CD8-positive, alpha-beta memory T cell (primary cell): ENCODE measurements around the gene SCN3B. TPM values are rescaled to one million over a fixed set of nuclear protein-coding genes. Genes with fewer than 3 reads are reported as not detected.

Experiments
- CTCF ChIA-PET: fragments of 350-600 bp; sonication (Branson Sonifier 250); formaldehyde crosslinking; loops from one replicate; lab custom pipeline; 2021; ENCODE audit warnings: antibody characterized with exemption; lab: Charles Lee
- POLR2A ChIA-PET: fragments of 350-600 bp; sonication (Branson Sonifier 250); formaldehyde crosslinking; loops from one replicate; lab custom pipeline; 2021; ENCODE audit warnings: antibody characterized with exemption; lab: Charles Lee
- DNase-seq, 5 donors: peaks; one replicate each; pipeline versions ENCODE4 v3.0.0 to v3.0.0-alpha.2; 2020 to 2022; ENCODE audit warnings: mixed read lengths in 1 of 5
- H3K27ac ChIP-seq: one replicate; pipeline ENCODE4 v1.7.0; 2013; ENCODE audit warnings: low read depth, mild to moderate bottlenecking, low read length, moderate library complexity
- H3K27me3 ChIP-seq: 2 replicates; pipeline ENCODE4 v1.7.0; 2013; ENCODE audit warnings: low read length, mild to moderate bottlenecking; ENCODE audit not compliant: insufficient read depth, poor library complexity, severe bottlenecking
- H3K36me3 ChIP-seq: 2 replicates; pipeline ENCODE4 v1.7.0; 2013; ENCODE audit warnings: mild to moderate bottlenecking, low read length, moderate library complexity; ENCODE audit not compliant: insufficient read depth
- H3K4me1 ChIP-seq: 2 replicates; pipeline ENCODE4 v1.7.0; 2013; ENCODE audit warnings: mild to moderate bottlenecking, low read length, moderate library complexity; ENCODE audit not compliant: insufficient read depth
- H3K4me3 ChIP-seq: 2 replicates; pipeline ENCODE4 v1.7.0; 2013; ENCODE audit warnings: mild to moderate bottlenecking, low read length
- H3K9me3 ChIP-seq: 2 replicates; pipeline ENCODE4 v1.7.0; 2013; ENCODE audit warnings: mild to moderate bottlenecking, low read length
- H3K27ac Mint-ChIP-seq, 8 donors: one replicate each; pipeline ENCODE4 v1.8.0; 2020 to 2021; ENCODE audit warnings: mixed read lengths in 8 of 8, mild to moderate bottlenecking in 6 of 8, inconsistent platforms in 3 of 8, moderate library complexity in 3 of 8
- H3K27me3 Mint-ChIP-seq, 2 donors: one replicate each; pipeline ENCODE4 v1.8.0; 2020 to 2021; ENCODE audit warnings: mixed read lengths in 2 of 2, mild to moderate bottlenecking in 1 of 2, moderate library complexity in 1 of 2
- H3K36me3 Mint-ChIP-seq, 3 donors: one replicate each; pipeline ENCODE4 v1.8.0; 2020 to 2021; ENCODE audit warnings: mixed read lengths in 3 of 3, inconsistent platforms in 1 of 3, mild to moderate bottlenecking in 1 of 3
- H3K4me1 Mint-ChIP-seq, 3 donors: one replicate each; pipeline ENCODE4 v1.8.0; 2020 to 2021; ENCODE audit warnings: mixed read lengths in 3 of 3, inconsistent platforms in 1 of 3, mild to moderate bottlenecking in 1 of 3
- H3K4me3 Mint-ChIP-seq, 7 donors: one replicate each; pipeline ENCODE4 v1.8.0; 2020 to 2021; ENCODE audit warnings: mixed read lengths in 7 of 7, mild to moderate bottlenecking in 6 of 7, moderate library complexity in 4 of 7, inconsistent platforms in 2 of 7
- H3K9me3 Mint-ChIP-seq, 5 donors: one replicate each; pipeline ENCODE4 v1.8.0; 2020 to 2022; ENCODE audit warnings: mixed read lengths in 5 of 5, mild to moderate bottlenecking in 3 of 5, moderate library complexity in 2 of 5, inconsistent platforms in 1 of 5
- polyA plus RNA-seq: library from polyadenylated mRNA; unstranded; fragments of 300-500 nt; fragmentation: Illumina TruSeq; gene quantifications from one replicate; pipeline ENCODE4 v1.2.3, GENCODE V29; 2021
- total RNA-seq, 2 experiments: library from RNA; stranded (reverse); gene quantifications; one replicate each; pipeline ENCODE4 v1.2.3, GENCODE V29; 2021

SCN3B gene
- total and polyA plus RNA-seq, 3 experiments from 2014 or later = 0.22 TPM; not detected in 2

GRCh38 chr11:123692961-123693360 lies 38.5 kb upstream of the SCN3B start:
- H3K27me3 Mint-ChIP-seq = peaks cover 17 to 65% of the 10 kb centered on the region in 2 donors
- no peak overlapping the region for H3K27ac ChIP-seq
- no peak overlapping the region for H3K27ac Mint-ChIP-seq
- no peaks in the 10 kb centered on the region for H3K36me3 ChIP-seq
- H3K4me1 ChIP-seq = no peaks in the 10 kb centered on the region
- no peaks in the 10 kb centered on the region for H3K4me1 Mint-ChIP-seq
- H3K4me3 ChIP-seq = no peak overlapping the region
- H3K36me3 Mint-ChIP-seq = no peaks in the 10 kb centered on the region
- H3K9me3 Mint-ChIP-seq = peaks cover 0 to 1% (median 0%) of the 10 kb centered on the region in 5 donors
- no peak for DNase-seq
- ChIA-PET POLR2A (no interaction called here), CTCF (no interaction called here)
- H3K27me3 ChIP-seq = no peaks in the 10 kb centered on the region
- H3K9me3 ChIP-seq = no peaks in the 10 kb centered on the region
- H3K4me3 Mint-ChIP-seq = no peak overlapping the region

- H3K27ac Mint-ChIP-seq = no peak overlapping the region
- no peak overlapping the region for H3K4me3 ChIP-seq
- ChIA-PET CTCF (no interaction called here), POLR2A (no interaction called here)
- no peak for DNase-seq
- H3K4me1 ChIP-seq = no peaks in the 10 kb centered on the region
- H3K27me3 ChIP-seq = no peaks in the 10 kb centered on the region
- H3K27ac ChIP-seq = no peak overlapping the region
- no peak overlapping the region for H3K4me3 Mint-ChIP-seq
- peaks cover 19 to 60% of the 10 kb centered on the region in 2 donors for H3K27me3 Mint-ChIP-seq
- no peaks in the 10 kb centered on the region for H3K36me3 ChIP-seq
- H3K9me3 Mint-ChIP-seq = no peaks in the 10 kb centered on the region
- H3K9me3 ChIP-seq = no peaks in the 10 kb centered on the region
- no peaks in the 10 kb centered on the region for H3K4me1 Mint-ChIP-seq
- H3K36me3 Mint-ChIP-seq = no peaks in the 10 kb centered on the region
Observed at GRCh38 chr11:123690485-123690884, 36.1 kb upstream of the SCN3B start.

GRCh38 chr11:123684601-123685000 lies 30.2 kb upstream of the SCN3B start:
- POLR2A ChIA-PET = no interaction called here

DNA sequence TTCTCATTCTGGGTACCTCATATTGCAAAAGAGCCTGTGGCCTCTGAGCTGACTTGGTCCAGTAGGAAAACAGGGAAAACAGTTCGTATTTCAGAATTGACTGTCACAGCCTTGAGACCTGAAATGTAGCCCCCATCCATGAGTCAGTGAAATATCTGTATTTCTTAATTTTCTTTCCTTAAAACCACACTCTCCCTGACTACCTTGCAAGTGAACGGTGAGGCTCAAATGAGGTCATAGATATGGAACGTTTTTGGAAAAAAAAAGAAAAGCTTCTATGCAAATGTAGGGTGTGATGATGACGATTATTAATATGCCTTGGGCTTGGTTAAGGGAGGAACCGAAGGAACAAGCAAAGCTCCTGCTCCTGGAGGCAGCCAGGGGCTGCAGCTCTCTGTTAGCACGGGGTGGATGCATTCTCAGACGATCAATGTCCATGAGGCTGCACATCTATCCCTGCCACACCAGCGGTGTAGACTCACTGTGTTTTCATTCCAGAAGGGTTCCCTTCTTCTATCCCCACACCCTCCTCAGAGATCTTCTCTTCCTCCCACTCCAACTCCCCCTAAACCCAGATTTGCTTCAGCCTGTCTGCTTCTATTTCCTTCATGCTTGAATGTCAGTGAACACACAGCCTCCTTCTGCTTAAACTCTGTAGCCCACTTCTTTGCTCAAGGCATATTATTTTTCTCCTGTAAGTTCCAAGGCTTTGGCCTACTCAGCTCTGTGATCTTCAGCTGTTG lies 29.2 kb upstream of the SCN3B start:
- DNase-seq = no peak
- H3K4me3 Mint-ChIP-seq = no peak overlapping the region
- peaks cover 0 to 2% (median 0%) of the 10 kb centered on the region in 3 donors for H3K4me1 Mint-ChIP-seq
- no peaks in the 10 kb centered on the region for H3K9me3 Mint-ChIP-seq
- CTCF ChIA-PET = no interaction called here
- no peak overlapping the region for H3K27ac ChIP-seq
- POLR2A ChIA-PET = no interaction called here
- no peak overlapping the region for H3K4me3 ChIP-seq
- no peaks in the 10 kb centered on the region for H3K36me3 Mint-ChIP-seq
- H3K4me1 ChIP-seq = peaks cover 17% of the 10 kb centered on the region
- no peak overlapping the region for H3K27ac Mint-ChIP-seq
- no peaks in the 10 kb centered on the region for H3K27me3 ChIP-seq
- no peaks in the 10 kb centered on the region for H3K9me3 ChIP-seq
- no peaks in the 10 kb centered on the region for H3K36me3 ChIP-seq
- peaks cover 15 to 43% of the 10 kb centered on the region in 2 donors for H3K27me3 Mint-ChIP-seq

More at GRCh38 chr11:123684601-123685000, 30.2 kb upstream of the SCN3B start:
- Histone ChIP-seq H3K4me1 (peaks cover 17% of the 10 kb centered on the region), H3K36me3 (no peaks in the 10 kb centered on the region), H3K9me3 (no peaks in the 10 kb centered on the region), H3K4me3 (no peak overlapping the region), H3K27ac (no peak overlapping the region), H3K27me3 (no peaks in the 10 kb centered on the region)
- peaks cover 0 to 2% (median 0%) of the 10 kb centered on the region in 3 donors for H3K4me1 Mint-ChIP-seq
- no peaks in the 10 kb centered on the region for H3K9me3 Mint-ChIP-seq
- no peak overlapping the region for H3K4me3 Mint-ChIP-seq
- no peak for DNase-seq
- no peaks in the 10 kb centered on the region for H3K36me3 Mint-ChIP-seq
- CTCF ChIA-PET = no interaction called here
- no peak overlapping the region for H3K27ac Mint-ChIP-seq
- peaks cover 15 to 42% of the 10 kb centered on the region in 2 donors for H3K27me3 Mint-ChIP-seq

GRCh38 chr11:123682696-123683410 lies 28.4 kb upstream of the SCN3B start:
- no peak for DNase-seq
- H3K9me3 Mint-ChIP-seq = no peaks in the 10 kb centered on the region
- peaks cover 15 to 41% of the 10 kb centered on the region in 2 donors for H3K27me3 Mint-ChIP-seq
- Histone ChIP-seq H3K4me1 (peaks cover 17% of the 10 kb centered on the region), H3K4me3 (no peak overlapping the region), H3K27ac (no peak overlapping the region), H3K36me3 (no peaks in the 10 kb centered on the region), H3K9me3 (no peaks in the 10 kb centered on the region), H3K27me3 (no peaks in the 10 kb centered on the region)
- ChIA-PET POLR2A (no interaction called here), CTCF (no interaction called here)
- H3K27ac Mint-ChIP-seq = no peak overlapping the region
- peaks cover 0 to 2% (median 0%) of the 10 kb centered on the region in 3 donors for H3K4me1 Mint-ChIP-seq
- no peak overlapping the region for H3K4me3 Mint-ChIP-seq
- no peaks in the 10 kb centered on the region for H3K36me3 Mint-ChIP-seq

DNA sequence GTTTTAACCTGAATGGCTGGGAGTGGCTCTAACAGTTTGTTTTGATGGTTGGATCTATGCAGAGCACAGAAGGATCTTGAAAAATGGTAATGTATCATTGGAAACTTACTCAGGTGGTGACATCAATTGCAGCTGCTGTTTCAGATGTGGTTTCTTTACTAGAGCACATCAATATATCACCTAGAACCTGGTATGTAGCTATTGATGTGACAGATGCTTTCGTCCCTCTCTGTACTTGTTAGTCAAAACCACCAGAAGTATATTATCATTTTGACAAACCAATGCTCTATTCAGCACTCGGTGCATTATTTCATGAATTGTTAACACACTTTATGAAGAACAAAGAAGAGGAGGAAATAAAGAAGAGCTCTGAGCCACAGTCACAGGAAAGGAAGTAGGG lies 26.6 kb upstream of the SCN3B start:
- Mint-ChIP-seq H3K27me3 (peaks cover 9 to 33% of the 10 kb centered on the region in 2 donors), H3K4me1 (peaks cover 0 to 2% (median 0%) of the 10 kb centered on the region in 3 donors), H3K36me3 (no peaks in the 10 kb centered on the region), H3K9me3 (no peaks in the 10 kb centered on the region), H3K27ac (no peak overlapping the region), H3K4me3 (no peak overlapping the region)
- ChIA-PET POLR2A (no interaction called here), CTCF (no interaction called here)
- H3K9me3 ChIP-seq = no peaks in the 10 kb centered on the region
- no peak overlapping the region for H3K27ac ChIP-seq
- H3K4me1 ChIP-seq = peaks cover 17% of the 10 kb centered on the region
- peak in 2 of 5 donors; percentile 34 to 74 for DNase-seq
- no peaks in the 10 kb centered on the region for H3K27me3 ChIP-seq
- H3K4me3 ChIP-seq = no peak overlapping the region
- no peaks in the 10 kb centered on the region for H3K36me3 ChIP-seq

GRCh38 chr11:123678246-123678645 lies 23.8 kb upstream of the SCN3B start:
- H3K4me1 ChIP-seq = peaks cover 17% of the 10 kb centered on the region
- DNase-seq = no peak
- Mint-ChIP-seq H3K4me3 (no peak overlapping the region), H3K27ac (no peak overlapping the region), H3K27me3 (peaks cover 9 to 35% of the 10 kb centered on the region in 2 donors), H3K9me3 (no peaks in the 10 kb centered on the region), H3K4me1 (peaks cover 0 to 2% (median 0%) of the 10 kb centered on the region in 3 donors), H3K36me3 (no peaks in the 10 kb centered on the region)
- no peak overlapping the region for H3K27ac ChIP-seq
- ChIA-PET POLR2A (no interaction called here), CTCF (no interaction called here)
- H3K27me3 ChIP-seq = no peaks in the 10 kb centered on the region
- no peaks in the 10 kb centered on the region for H3K9me3 ChIP-seq
- H3K36me3 ChIP-seq = no peaks in the 10 kb centered on the region
- H3K4me3 ChIP-seq = no peak overlapping the region

DNA sequence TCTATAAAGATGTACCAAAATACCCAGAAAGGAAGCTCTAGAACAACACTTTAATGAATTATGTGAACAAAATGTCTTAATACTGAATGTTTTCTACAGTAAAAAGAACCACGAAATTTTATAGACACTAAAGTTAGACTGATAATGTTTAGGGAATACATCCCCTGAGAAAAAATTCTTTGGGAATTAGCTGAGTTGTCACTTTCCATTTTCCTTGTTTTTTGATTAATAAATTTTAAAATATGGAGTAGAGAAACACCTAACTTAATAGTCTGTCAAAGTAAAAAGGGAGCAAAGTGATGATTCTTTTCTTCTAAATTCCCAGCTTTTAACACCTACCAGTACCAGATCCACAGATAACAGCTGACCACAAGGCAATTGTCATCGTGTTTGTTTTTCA lies 23.1 kb upstream of the SCN3B start:
- ChIA-PET CTCF (no interaction called here), POLR2A (no interaction called here)
- Mint-ChIP-seq H3K27me3 (peaks cover 10 to 30% of the 10 kb centered on the region in 2 donors), H3K27ac (no peak overlapping the region), H3K9me3 (no peaks in the 10 kb centered on the region), H3K36me3 (no peaks in the 10 kb centered on the region), H3K4me3 (no peak overlapping the region), H3K4me1 (peaks cover 0 to 2% (median 0%) of the 10 kb centered on the region in 3 donors)
- Histone ChIP-seq H3K27me3 (no peaks in the 10 kb centered on the region), H3K36me3 (no peaks in the 10 kb centered on the region), H3K9me3 (no peaks in the 10 kb centered on the region), H3K4me3 (no peak overlapping the region), H3K27ac (no peak overlapping the region), H3K4me1 (peaks cover 16% of the 10 kb centered on the region)
- DNase-seq = no peak
